ENCODE measurements around the gene ANAPC4. TPM values are rescaled to one million over a fixed set of nuclear protein-coding genes. Genes with fewer than 3 reads are reported as not detected.

The ANAPC4 gene
- total RNA-seq, 2 experiments from 2014 or later = 32.7 to 50.6 TPM

GRCh38 chr4:25449270-25449669, 72.2 kb downstream of the ANAPC4 start:
- H3K36me3 ChIP-seq (ENCODE audit: insufficient read depth, low read length) = no peaks in the 10 kb centered on the region
- POLR2A ChIA-PET = interaction anchor here (0.6 kb wide), 2 partner anchors 112 to 576 kb away, joined by 3 to 4 read pairs; no protein-coding TSS in a partner anchor
- no peaks in the 10 kb centered on the region for H4K20me1 ChIP-seq (ENCODE audit: insufficient read depth, low read length)
- H3K9me3 ChIP-seq (ENCODE audit: low read length) = no peaks in the 10 kb centered on the region
- no peaks in the 10 kb centered on the region for H3K4me1 ChIP-seq (ENCODE audit: insufficient read depth, low read length, poor library complexity, severe bottlenecking)
- H3K4me3 ChIP-seq (ENCODE audit: low read depth, low read length, poor library complexity, severe bottlenecking) = no peak overlapping the region
- no peak overlapping the region for H2AFZ ChIP-seq (ENCODE audit: low read length)
- no TSS peak for BruUV-seq (replicated peaks)
- no peaks in the 10 kb centered on the region for H3K9me2 ChIP-seq (ENCODE audit: insufficient read depth, low read length)
- H3K79me2 ChIP-seq (ENCODE audit: insufficient read depth, low read depth, low read length) = no peaks in the 10 kb centered on the region
- H3K4me2 ChIP-seq (ENCODE audit: low read length) = no peak overlapping the region
- intact Hi-C loops (cut with micrococcal nuclease; ENCODE audit: unreplicated experiment) = loop anchor here (10.0 kb wide), 2 partner anchors 236 to 486 kb away; no protein-coding TSS in a partner anchor
- TF ChIP-seq CTCF (conservative IDR thresholded peaks at IDR 0.05; ENCODE audit: low read length) (no peak), EZH2phosphoT487 (IDR thresholded peaks at IDR 0.05; ENCODE audit: borderline replicate concordance, low read depth, low read length) (no peak)
- no peak overlapping the region for H3K27ac ChIP-seq (ENCODE audit: low read depth, low read length, poor library complexity, severe bottlenecking)
- no peak for DNase-seq (ENCODE audit: low spot score)
- CTCF ChIA-PET (ENCODE audit: unreplicated experiment) = no interaction called here

DNA sequence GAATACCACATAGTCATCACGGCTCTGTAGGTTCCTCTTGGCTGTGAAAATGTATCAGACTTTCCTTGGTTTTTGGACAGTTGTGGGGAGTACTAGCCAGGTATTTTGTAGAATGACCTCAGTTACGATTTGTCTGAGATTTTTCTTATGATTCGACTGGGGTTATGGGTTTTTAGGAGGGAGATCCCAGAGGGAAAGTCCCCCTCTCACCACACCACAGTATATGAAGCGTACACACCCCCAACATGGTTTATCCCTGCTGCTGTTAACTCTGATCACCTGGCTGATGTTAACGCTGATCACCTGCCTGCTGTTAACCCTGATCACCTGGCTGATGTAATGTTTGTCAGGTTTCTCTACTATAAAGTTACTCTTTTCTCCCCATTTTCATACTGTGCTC, 72.6 kb downstream of the ANAPC4 start:
- Histone ChIP-seq H3K9me3 (ENCODE audit: low read length) (no peaks in the 10 kb centered on the region), H3K4me1 (ENCODE audit: insufficient read depth, low read length, poor library complexity, severe bottlenecking) (no peaks in the 10 kb centered on the region), H3K4me3 (ENCODE audit: low read depth, low read length, poor library complexity, severe bottlenecking) (no peak overlapping the region), H3K9me2 (ENCODE audit: insufficient read depth, low read length) (no peaks in the 10 kb centered on the region), H4K20me1 (ENCODE audit: insufficient read depth, low read length) (no peaks in the 10 kb centered on the region), H3K4me2 (ENCODE audit: low read length) (no peak overlapping the region), H2AFZ (ENCODE audit: low read length) (no peak overlapping the region), H3K36me3 (ENCODE audit: insufficient read depth, low read length) (no peaks in the 10 kb centered on the region), H3K79me2 (ENCODE audit: insufficient read depth, low read depth, low read length) (no peaks in the 10 kb centered on the region), H3K27ac (ENCODE audit: low read depth, low read length, poor library complexity, severe bottlenecking) (no peak overlapping the region)
- POLR2A ChIA-PET = no interaction called here
- intact Hi-C loops (cut with micrococcal nuclease; ENCODE audit: unreplicated experiment) = loop anchor here (10.0 kb wide), 2 partner anchors 235 to 485 kb away; no protein-coding TSS in a partner anchor
- CTCF ChIA-PET (ENCODE audit: unreplicated experiment) = no interaction called here
- no peak for DNase-seq (ENCODE audit: low spot score)
- no peak for TF ChIP-seq CTCF (conservative IDR thresholded peaks at IDR 0.05; ENCODE audit: low read length)
- TF ChIP-seq EZH2phosphoT487 (IDR thresholded peaks at IDR 0.05; ENCODE audit: borderline replicate concordance, low read depth, low read length) = no peak
- BruUV-seq (replicated peaks) = no TSS peak

DNA sequence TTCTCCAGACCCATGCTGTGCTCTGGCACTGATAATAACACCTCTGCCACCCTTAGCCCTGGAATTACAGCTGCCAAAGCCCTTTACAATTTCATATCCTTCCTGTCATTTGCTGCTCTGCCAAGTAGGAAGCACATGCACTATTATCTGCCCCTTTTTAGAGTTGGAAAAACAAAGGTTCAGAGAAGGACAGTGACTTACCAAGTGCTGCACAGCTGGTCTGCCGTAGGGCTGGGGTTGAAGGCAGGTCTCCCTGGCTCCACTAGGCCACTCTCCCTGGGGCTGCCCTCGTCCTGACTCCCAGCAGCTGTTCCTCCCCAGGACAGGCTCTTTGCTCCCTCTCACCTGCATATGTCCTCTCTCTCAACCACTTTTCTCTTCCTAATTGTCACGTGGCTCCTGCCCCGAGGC, 73.4 kb downstream of the ANAPC4 start:
- intact Hi-C loops (cut with micrococcal nuclease; ENCODE audit: unreplicated experiment) = no loop called here
- H3K79me2 ChIP-seq (ENCODE audit: insufficient read depth, low read depth, low read length) = no peaks in the 10 kb centered on the region
- no peak for DNase-seq (ENCODE audit: low spot score)
- H4K20me1 ChIP-seq (ENCODE audit: insufficient read depth, low read length) = no peaks in the 10 kb centered on the region
- TF ChIP-seq CTCF (conservative IDR thresholded peaks at IDR 0.05; ENCODE audit: low read length) (no peak), EZH2phosphoT487 (IDR thresholded peaks at IDR 0.05; ENCODE audit: borderline replicate concordance, low read depth, low read length) (no peak)
- BruUV-seq (replicated peaks) = no TSS peak
- H3K4me3 ChIP-seq (ENCODE audit: low read depth, low read length, poor library complexity, severe bottlenecking) = no peak overlapping the region
- POLR2A ChIA-PET = no interaction called here
- H3K4me1 ChIP-seq (ENCODE audit: insufficient read depth, low read length, poor library complexity, severe bottlenecking) = no peaks in the 10 kb centered on the region
- no peak overlapping the region for H3K4me2 ChIP-seq (ENCODE audit: low read length)
- H2AFZ ChIP-seq (ENCODE audit: low read length) = no peak overlapping the region
- CTCF ChIA-PET (ENCODE audit: unreplicated experiment) = no interaction called here
- H3K36me3 ChIP-seq (ENCODE audit: insufficient read depth, low read length) = no peaks in the 10 kb centered on the region
- no peaks in the 10 kb centered on the region for H3K9me2 ChIP-seq (ENCODE audit: insufficient read depth, low read length)
- no peaks in the 10 kb centered on the region for H3K9me3 ChIP-seq (ENCODE audit: low read length)
- no peak overlapping the region for H3K27ac ChIP-seq (ENCODE audit: low read depth, low read length, poor library complexity, severe bottlenecking)
